ENCODE measurements around the gene MIER1. TPM values are rescaled to one million over a fixed set of nuclear protein-coding genes. Genes with fewer than 3 reads are reported as not detected.
"Not testable (repeated sequence)": the region's sequence is repeated elsewhere in the genome, so short reads cannot be mapped to it uniquely, and the experiment has no call there.

Gene MIER1
- total and polyA plus RNA-seq, 8 donors: 5.2 to 17.5 (median 9.3) TPM

DNA sequence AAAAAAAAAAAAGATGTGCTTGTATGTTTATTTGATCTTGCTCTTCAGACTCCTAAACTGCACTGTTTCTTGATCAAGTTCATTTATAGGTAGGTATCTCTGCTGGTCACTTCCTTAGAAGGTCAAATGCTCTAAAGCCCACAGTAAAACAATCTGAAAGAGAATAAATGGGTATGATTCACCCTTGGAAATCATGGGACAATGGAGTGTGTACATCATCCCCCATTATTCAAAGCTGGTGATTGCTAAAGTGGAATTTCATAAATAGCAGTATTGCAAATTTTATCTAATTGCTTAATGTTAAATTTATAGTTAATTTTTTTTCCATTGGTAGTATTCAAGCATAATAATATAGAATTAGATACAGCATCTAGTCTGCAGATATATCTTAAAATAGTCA lies 53.4 kb downstream of the MIER1 start:
- peaks cover 0 to 31% (median 5%) of the 10 kb centered on the region in 3 donors for H3K36me3 ChIP-seq

DNA sequence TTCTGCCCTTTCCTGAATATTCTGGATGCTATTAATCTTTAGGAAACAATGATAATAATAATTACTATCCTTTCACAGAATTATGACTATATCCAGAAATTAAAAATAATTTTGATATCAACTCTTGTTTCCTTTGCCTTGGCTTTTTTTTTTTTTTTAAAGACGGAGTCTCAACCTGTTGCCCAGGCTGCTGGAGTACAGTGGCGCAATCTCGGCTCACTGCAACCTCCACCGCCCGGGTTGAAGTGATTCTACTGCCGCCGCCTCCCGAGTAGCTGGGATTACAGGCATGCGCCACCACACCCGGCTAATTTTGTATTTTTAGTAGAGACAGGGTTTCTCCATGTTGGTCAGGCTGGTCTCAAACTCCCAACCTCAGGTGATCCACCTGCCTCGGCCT lies 54.8 kb downstream of the MIER1 start:
- H3K27me3 ChIP-seq; DNase-seq; H3K9me3 ChIP-seq; H3K27ac ChIP-seq; ATAC-seq; intact Hi-C loops (cut with DNase I); H3K4me3 ChIP-seq; FAIRE-seq: not testable (repeated sequence)
- Histone ChIP-seq H3K4me1 (peaks cover 3 to 30% (median 9%) of the 10 kb centered on the region in 3 donors), H3K36me3 (peaks cover 0 to 31% (median 5%) of the 10 kb centered on the region in 3 donors)
- 97 to 98% methylated on average over 11 of the region's 11 CpGs for WGBS, 2 donors

More for the DNA sequence above, 53.4 kb downstream of the MIER1 start:
- H3K27me3 ChIP-seq: no peaks in the 10 kb centered on the region
- H3K4me1 ChIP-seq: peaks cover 0 to 17% (median 3%) of the 10 kb centered on the region in 3 donors
- DNase-seq (no peak), ATAC-seq (no peak), FAIRE-seq (no peak)
- no peak overlapping the region for H3K27ac ChIP-seq
- no peak overlapping the region for H3K4me3 ChIP-seq
- intact Hi-C loops (cut with DNase I): no loop called here
- TF ChIP-seq, protein P1, sequence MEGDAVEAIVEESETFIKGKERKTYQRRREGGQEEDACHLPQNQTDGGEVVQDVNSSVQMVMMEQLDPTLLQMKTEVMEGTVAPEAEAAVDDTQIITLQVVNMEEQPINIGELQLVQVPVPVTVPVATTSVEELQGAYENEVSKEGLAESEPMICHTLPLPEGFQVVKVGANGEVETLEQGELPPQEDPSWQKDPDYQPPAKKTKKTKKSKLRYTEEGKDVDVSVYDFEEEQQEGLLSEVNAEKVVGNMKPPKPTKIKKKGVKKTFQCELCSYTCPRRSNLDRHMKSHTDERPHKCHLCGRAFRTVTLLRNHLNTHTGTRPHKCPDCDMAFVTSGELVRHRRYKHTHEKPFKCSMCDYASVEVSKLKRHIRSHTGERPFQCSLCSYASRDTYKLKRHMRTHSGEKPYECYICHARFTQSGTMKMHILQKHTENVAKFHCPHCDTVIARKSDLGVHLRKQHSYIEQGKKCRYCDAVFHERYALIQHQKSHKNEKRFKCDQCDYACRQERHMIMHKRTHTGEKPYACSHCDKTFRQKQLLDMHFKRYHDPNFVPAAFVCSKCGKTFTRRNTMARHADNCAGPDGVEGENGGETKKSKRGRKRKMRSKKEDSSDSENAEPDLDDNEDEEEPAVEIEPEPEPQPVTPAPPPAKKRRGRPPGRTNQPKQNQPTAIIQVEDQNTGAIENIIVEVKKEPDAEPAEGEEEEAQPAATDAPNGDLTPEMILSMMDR (IDR thresholded peaks at IDR 0.05): no peak
- H3K9me3 ChIP-seq: no peaks in the 10 kb centered on the region

DNA sequence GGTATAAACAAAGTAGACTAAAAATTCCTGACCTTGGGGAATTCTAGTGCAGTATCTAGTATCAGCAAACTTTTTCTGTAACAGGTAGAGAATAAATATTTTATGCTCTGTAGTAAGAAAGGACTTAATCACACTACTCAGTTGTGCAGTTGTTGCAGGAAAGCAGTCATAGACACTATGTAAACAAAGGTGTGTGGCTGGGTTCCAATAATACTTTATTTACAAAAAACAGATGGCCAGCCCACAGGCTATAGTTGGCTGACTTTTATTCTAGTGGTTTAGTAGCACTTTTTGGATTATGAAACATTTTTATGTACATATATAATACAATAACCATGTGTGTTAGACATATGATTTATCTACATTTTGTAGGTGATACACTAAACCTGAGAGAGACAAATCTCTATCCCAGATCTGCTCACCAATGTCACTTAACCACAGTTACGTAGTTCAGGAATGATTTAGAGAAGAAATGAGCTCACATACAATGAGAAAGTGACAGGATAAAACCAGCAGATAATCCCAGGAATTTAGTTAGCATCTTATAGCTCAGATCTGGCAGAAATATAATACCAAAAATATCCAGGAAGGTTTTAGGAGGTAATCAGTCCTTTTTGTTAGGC lies 56.1 kb downstream of the MIER1 start:
- no peak for DNase-seq
- FAIRE-seq: no peak
- Histone ChIP-seq H3K27me3 (no peaks in the 10 kb centered on the region), H3K4me1 (peaks cover 3 to 43% (median 21%) of the 10 kb centered on the region in 3 donors), H3K4me3 (no peak overlapping the region), H3K36me3 (peaks cover 0 to 27% (median 0%) of the 10 kb centered on the region in 3 donors), H3K27ac (peak overlapping the region in 2 of 4 donors; percentile 13 to 19), H3K9me3 (no peaks in the 10 kb centered on the region)
- 76 to 92% methylated on average over 1 of the region's 1 CpG for WGBS, 2 donors
- intact Hi-C loops (cut with DNase I): no loop called here
- peak; percentile 67 to 80 (median 74) for ATAC-seq
- TF ChIP-seq, protein P1 (IDR thresholded peaks at IDR 0.05): no peak

DNA sequence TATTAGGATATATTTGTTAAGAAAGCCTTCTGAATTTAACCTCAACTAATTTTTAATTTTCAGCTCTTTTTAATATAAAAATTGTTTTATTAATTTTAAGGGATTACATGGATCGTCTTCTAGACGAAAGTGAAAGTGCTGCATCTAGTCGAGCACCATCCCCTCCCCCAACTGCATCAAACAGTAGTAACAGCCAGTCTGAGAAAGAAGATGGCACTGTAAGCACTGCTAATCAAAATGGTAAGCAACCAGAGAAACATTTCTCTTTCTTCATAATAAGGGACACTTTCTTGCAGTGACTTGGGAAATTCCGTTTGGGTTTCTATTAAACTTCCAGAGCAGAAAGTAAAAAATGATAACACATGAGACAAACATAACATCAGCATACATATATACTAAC lies 56.9 kb downstream of the MIER1 start:
- TF ChIP-seq, protein P1 (IDR thresholded peaks at IDR 0.05): no peak
- intact Hi-C loops (cut with DNase I): no loop called here
- peak overlapping the region in 1 of 4 donors; percentile 19 for H3K27ac ChIP-seq
- peak in 2 of 4 donors; percentile 28 to 61 for ATAC-seq
- H3K36me3 ChIP-seq: peaks cover 0 to 23% (median 0%) of the 10 kb centered on the region in 3 donors
- H3K4me3 ChIP-seq: no peak overlapping the region
- WGBS, 2 donors: 71 to 79% methylated on average over 4 of the region's 4 CpGs
- peak; percentile 54 for FAIRE-seq
- H3K27me3 ChIP-seq: no peaks in the 10 kb centered on the region
- no peaks in the 10 kb centered on the region for H3K9me3 ChIP-seq
- H3K4me1 ChIP-seq: peaks cover 9 to 51% (median 21%) of the 10 kb centered on the region in 3 donors
- no peak for DNase-seq

DNA sequence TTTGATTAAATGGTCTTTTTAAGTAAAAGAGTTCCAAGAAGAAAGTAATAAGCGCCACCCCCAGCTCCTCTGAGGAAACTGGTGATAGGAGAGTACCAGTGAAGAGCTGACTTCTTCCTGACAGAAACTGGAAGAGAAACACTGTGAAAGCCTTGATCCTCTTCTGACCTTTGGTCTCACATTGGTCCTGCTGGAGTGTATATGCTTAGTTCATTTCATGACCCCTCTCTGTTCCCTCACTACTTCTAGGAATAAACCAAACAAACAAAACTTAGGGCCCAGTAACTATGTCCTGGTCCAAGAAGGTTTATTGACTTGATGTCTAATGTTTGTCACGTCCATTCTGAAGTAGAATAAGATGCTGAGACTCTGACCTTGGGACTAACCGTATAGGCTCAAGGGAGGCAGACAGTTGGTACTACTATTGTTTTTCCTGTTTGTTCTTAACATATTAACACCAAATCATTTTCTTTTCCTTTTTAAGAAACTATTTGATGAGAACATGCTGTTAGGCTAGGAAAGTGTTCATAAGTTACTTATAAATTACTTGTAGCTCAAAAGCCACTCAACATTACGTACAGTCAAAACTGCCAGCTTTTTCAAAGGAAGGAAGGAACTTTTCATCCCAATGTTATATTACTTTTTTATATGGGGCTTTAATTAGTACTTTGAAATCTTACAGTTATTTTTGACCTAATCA lies 57.9 kb downstream of the MIER1 start:
- intact Hi-C loops (cut with DNase I): no loop called here
- Histone ChIP-seq H3K4me3 (no peak overlapping the region), H3K9me3 (no peaks in the 10 kb centered on the region), H3K4me1 (peaks cover 9 to 51% (median 21%) of the 10 kb centered on the region in 3 donors), H3K27ac (no peak overlapping the region), H3K36me3 (peaks cover 0 to 13% (median 0%) of the 10 kb centered on the region in 3 donors), H3K27me3 (no peaks in the 10 kb centered on the region)
- WGBS, 2 donors: 56 to 60% methylated on average over 4 of the region's 4 CpGs
- DNase-seq (no peak), FAIRE-seq (no peak), ATAC-seq (no peak)
- TF ChIP-seq, protein P1 (IDR thresholded peaks at IDR 0.05): no peak
